IMR-90 (cell line): ENCODE measurements around the gene SARDH. TPM values are rescaled to one million over a fixed set of nuclear protein-coding genes. Genes with fewer than 3 reads are reported as not detected.

Experiments used
- ATAC-seq: fragments of 200-7000 bp; cut with Tn5 transposase; 2 replicates; pipeline ENCODE4 v1.9.1; 2020; ENCODE audit warnings: low read depth, mild to moderate bottlenecking, moderate library complexity
- BruUV-seq: library from RNA; stranded (reverse); fragments of 400-500 nt; replicated peaks from 2 replicates; lab custom pipeline; 2021; lab: Mats Ljungman, UMichigan
- CTCF ChIA-PET: fragments of 300-600 bp; formaldehyde crosslinking; extraction: SDS; loops from one replicate; lab custom pipeline; 2021; ENCODE audit warnings: antibody characterized with exemption; lab: Yijun Ruan, JAX
- POLR2A ChIA-PET: fragments of 300-600 bp; sonication (Branson Sonifier 250); formaldehyde crosslinking; loops from one replicate; lab custom pipeline; 2022; ENCODE audit warnings: antibody characterized with exemption; ENCODE audit not compliant: unreplicated experiment; lab: Charles Lee
- DNase-seq: peaks from one replicate; pipeline ENCODE4 v3.0.0; 2013
- H2AFZ ChIP-seq: replicated peaks from 2 replicates; pipeline ENCODE3; 2013; ENCODE audit warnings: low read length, mild to moderate bottlenecking; ENCODE audit not compliant: poor library complexity
- H2AK5ac ChIP-seq: 2 replicates; pipeline ENCODE4 v1.6.1; 2013; ENCODE audit warnings: low read depth, low read length, inconsistent platforms
- H2AK9ac ChIP-seq: replicated peaks from 2 replicates; pipeline ENCODE3; 2013; ENCODE audit warnings: mild to moderate bottlenecking, low read depth, low read length, moderate library complexity; ENCODE audit not compliant: poor library complexity
- H2BK120ac ChIP-seq: 2 replicates; pipeline ENCODE4 v1.6.1; 2013; ENCODE audit warnings: low read depth, low read length, inconsistent platforms
- H2BK15ac ChIP-seq: 3 replicates; pipeline ENCODE4 v1.6.1; 2013; ENCODE audit warnings: low read depth, low read length, inconsistent platforms
- H2BK20ac ChIP-seq: 2 replicates; pipeline ENCODE4 v1.6.1; 2013; ENCODE audit warnings: low read depth, mild to moderate bottlenecking, inconsistent platforms, low read length, moderate library complexity
- H2BK5ac ChIP-seq: 2 replicates; pipeline ENCODE4 v1.6.1; 2013; ENCODE audit warnings: mild to moderate bottlenecking, low read depth, low read length, inconsistent platforms; ENCODE audit not compliant: poor library complexity, severe bottlenecking
- H3K14ac ChIP-seq: replicated peaks from 2 replicates; pipeline ENCODE4 v1.6.1; 2013; ENCODE audit warnings: low read depth, low read length, inconsistent platforms
- H3K18ac ChIP-seq: 2 replicates; pipeline ENCODE4 v1.6.1; 2013; ENCODE audit warnings: low read depth, low read length, control low read depth
- H3K23ac ChIP-seq: 2 replicates; pipeline ENCODE4 v1.6.1; 2013; ENCODE audit warnings: low read depth, low read length, inconsistent platforms
- H3K27ac ChIP-seq: 2 replicates; pipeline ENCODE4 v1.5.1; 2013; ENCODE audit warnings: mild to moderate bottlenecking, control low read depth, low read length; ENCODE audit not compliant: insufficient read depth
- H3K27me3 ChIP-seq: 2 replicates; pipeline ENCODE4 v1.6.1; 2013; ENCODE audit warnings: low read length; ENCODE audit not compliant: control insufficient read depth, insufficient read depth
- H3K36me3 ChIP-seq: 2 replicates; pipeline ENCODE4 v1.6.1; 2013; ENCODE audit warnings: low read length, mixed read lengths; ENCODE audit not compliant: control insufficient read depth, insufficient read depth
- H3K4ac ChIP-seq: 2 replicates; pipeline ENCODE4 v1.6.1; 2013; ENCODE audit warnings: low read depth, low read length, inconsistent platforms
- H3K4me1 ChIP-seq: 2 replicates; pipeline ENCODE4 v1.6.1; 2013; ENCODE audit warnings: low read length, mixed read lengths; ENCODE audit not compliant: control insufficient read depth, insufficient read depth
- H3K4me2 ChIP-seq: 2 replicates; pipeline ENCODE4 v1.6.1; 2013; ENCODE audit warnings: low read depth, mild to moderate bottlenecking, control low read depth, low read length, moderate library complexity
- H3K4me3 ChIP-seq: 2 replicates; pipeline ENCODE4 v1.5.1; 2013; ENCODE audit warnings: low read depth, mild to moderate bottlenecking, control low read depth, low read length, moderate library complexity; ENCODE audit not compliant: insufficient read depth
- H3K56ac ChIP-seq: 2 replicates; pipeline ENCODE4 v1.6.1; 2013; ENCODE audit warnings: low read length, inconsistent platforms; ENCODE audit not compliant: insufficient read depth; ENCODE audit errors: extremely low read depth
- H3K79me1 ChIP-seq, 2 experiments: 2 replicates each; pipeline ENCODE4 v1.6.1; 2013; ENCODE audit warnings: low read length in 2 of 2, inconsistent platforms in 1 of 2, low read depth in 1 of 2
- H3K9ac ChIP-seq: 2 replicates; pipeline ENCODE4 v1.6.1; 2013; ENCODE audit warnings: low read depth, low read length, control low read depth
- H3K9me1 ChIP-seq: 2 replicates; pipeline ENCODE4 v1.6.1; 2013; ENCODE audit warnings: low read length, inconsistent platforms; ENCODE audit not compliant: insufficient read depth
- H3K9me3 ChIP-seq: 2 replicates; pipeline ENCODE4 v1.6.1; 2013; ENCODE audit warnings: low read length; ENCODE audit not compliant: control insufficient read depth, insufficient read depth
- H4K20me1 ChIP-seq: 2 replicates; pipeline ENCODE4 v1.6.1; 2013; ENCODE audit warnings: low read length, inconsistent platforms; ENCODE audit not compliant: insufficient read depth
- H4K5ac ChIP-seq: 2 replicates; pipeline ENCODE4 v1.6.1; 2013; ENCODE audit warnings: mild to moderate bottlenecking, low read depth, low read length, control low read depth
- H4K8ac ChIP-seq, 2 experiments: 2 replicates each; pipeline ENCODE4 v1.6.1; 2013; ENCODE audit warnings: low read depth in 2 of 2, low read length in 2 of 2, control low read depth in 1 of 2, inconsistent platforms in 1 of 2
- H4K91ac ChIP-seq: 2 replicates; pipeline ENCODE4 v1.6.1; 2013; ENCODE audit warnings: low read depth, low read length, inconsistent platforms; ENCODE audit not compliant: insufficient read depth
- BHLHE40 ChIP-seq: fragments of 150-350 bp; IDR thresholded peaks from 2 replicates; pipeline ENCODE4 v1.6.1; 2016; ENCODE audit warnings: mild to moderate bottlenecking, low read depth, low read length
- CEBPB ChIP-seq: IDR thresholded peaks from 2 replicates; pipeline ENCODE4 v1.6.1; 2012; ENCODE audit warnings: low read depth, low read length, improper control_type of control experiment
- CHD1 ChIP-seq: IDR thresholded peaks from 2 replicates; pipeline ENCODE4 v1.6.1; 2012; ENCODE audit warnings: low read depth, low read length, improper control_type of control experiment
- ELK1 ChIP-seq: fragments of 150-350 bp; IDR thresholded peaks from 2 replicates; pipeline ENCODE4 v1.6.1; 2016; ENCODE audit warnings: low read depth, mild to moderate bottlenecking, low read length, moderate library complexity, borderline replicate concordance
- MAFK ChIP-seq: IDR thresholded peaks from 2 replicates; pipeline ENCODE4 v1.6.1; 2012; ENCODE audit warnings: low read depth, low read length, improper control_type of control experiment
- MXI1 ChIP-seq: IDR thresholded peaks from 2 replicates; pipeline ENCODE4 v1.6.1; 2012; ENCODE audit warnings: low read depth, mild to moderate bottlenecking, low read length, moderate library complexity, borderline replicate concordance
- NFE2L2 ChIP-seq: fragments of 150-350 bp; IDR thresholded peaks from 2 replicates; pipeline ENCODE4 v1.6.1; 2016; ENCODE audit warnings: low read depth, mild to moderate bottlenecking, low read length
- POLR2A ChIP-seq: IDR thresholded peaks from 2 replicates; pipeline ENCODE4 v1.6.1; 2012; ENCODE audit warnings: mild to moderate bottlenecking, low read depth, low read length
- RAD21 ChIP-seq: IDR thresholded peaks from 2 replicates; pipeline ENCODE4 v1.6.1; 2012; ENCODE audit warnings: low read length, improper control_type of control experiment
- RFX5 ChIP-seq: IDR thresholded peaks from 2 replicates; pipeline ENCODE4 v1.8.0; 2012; ENCODE audit warnings: low read depth, mild to moderate bottlenecking, low read length, moderate library complexity
- SMC3 ChIP-seq: fragments of 150-350 bp; IDR thresholded peaks from 2 replicates; pipeline ENCODE4 v1.6.1; 2016; ENCODE audit warnings: low read depth, mild to moderate bottlenecking, antibody characterized with exemption, low read length, moderate library complexity
- USF2 ChIP-seq: fragments of 150-350 bp; IDR thresholded peaks from 2 replicates; pipeline ENCODE4 v1.6.1; 2017; ENCODE audit warnings: mild to moderate bottlenecking, antibody characterized with exemption, low read length, low read depth
- WGBS, 2 experiments: methylation state at CpG; one replicate each; pipeline versions ENCODE4 v1.1.5 to v1.1.7; 2013; ENCODE audit warnings: missing lambda C conversion rate in 2 of 2; ENCODE audit not compliant: insufficient read length in 1 of 2; ENCODE audit errors: extremely low coverage in 2 of 2; 5-methylcytosine and 5-hydroxymethylcytosine counted together
- dilution Hi-C: fragments of 300-500 bp; cut with HindIII; formaldehyde crosslinking; loops from one replicate; pipeline ENCODE4 v1.14.3; 2018; ENCODE audit warnings: low sequenced_read_pairs; ENCODE audit not compliant: unreplicated experiment
- in situ Hi-C: fragments of 300-500 bp; cut with MboI; formaldehyde crosslinking; loops from 3 replicates; pipeline ENCODE4 v1.14.3; 2019; ENCODE audit warnings: low sequenced_read_pairs, inconsistent platforms, mixed read lengths
- intact Hi-C: fragments of 100-400 bp; cut with micrococcal nuclease; formaldehyde crosslinking; loops from 2 replicates; pipeline ENCODE4 v1.10.0; 2022
- polyA plus RNA-seq, 3 experiments: library from polyadenylated mRNA; depleted of rRNA; stranded (reverse); fragments of >200 nt; gene quantifications; 2 replicates each; pipeline ENCODE4 v1.2.3, GENCODE V29; 2012; ENCODE audit warnings: low replicate concordance in 1 of 3
- total RNA-seq: library from RNA; depleted of rRNA; stranded (reverse); fragments of >200 nt; gene quantifications from 2 replicates; pipeline ENCODE4 v1.2.3, GENCODE V29; 2012

The SARDH gene
- total and polyA plus RNA-seq, 2 of the 4 experiments (the other 2 are of a cell fraction): 5.0 to 7.5 TPM

GRCh38 chr9:133752739-133753446, 14.7 kb upstream of the SARDH start:
- Histone ChIP-seq H2BK5ac (no peak overlapping the region), H3K4me2 (no peak overlapping the region), H3K14ac (no peak overlapping the region), H3K4me3 (no peak overlapping the region), H3K27me3 (no peaks in the 10 kb centered on the region; the same call in 1 of the 2 replicates), H4K91ac (no peak overlapping the region), H4K20me1 (no peaks in the 10 kb centered on the region), H4K5ac (no peak overlapping the region), H3K79me1 (no peaks in the 10 kb centered on the region), H2AK9ac (no peak overlapping the region), H3K56ac (no peak overlapping the region), H3K18ac (no peak overlapping the region), H2BK15ac (no peak overlapping the region), H3K23ac (no peak overlapping the region), H3K9me3 (no peaks in the 10 kb centered on the region), H4K8ac (no peak overlapping the region), H2AK5ac (no peak overlapping the region), H2BK20ac (no peak overlapping the region), H3K36me3 (no peaks in the 10 kb centered on the region), H3K9me1 (no peaks in the 10 kb centered on the region), H3K4ac (no peak overlapping the region), H2BK120ac (no peak overlapping the region), H3K4me1 (no peaks in the 10 kb centered on the region), H3K27ac (no peak overlapping the region), H3K9ac (no peak overlapping the region), H2AFZ (peak overlapping the region; percentile 61)
- ATAC-seq (no peak), DNase-seq (no peak)
- intact Hi-C loops: no loop called here
- no TSS peak for BruUV-seq
- 100% methylated on average over 1 of the region's 9 CpGs; no CpG with 5 or more reads in 1 of the 2 experiments for WGBS, 2 experiments
- TF ChIP-seq POLR2A: no peak
- TF ChIP-seq BHLHE40: no peak
- TF ChIP-seq USF2: no peak
- no peak for TF ChIP-seq CHD1
- no peak for TF ChIP-seq RAD21
- no peak for TF ChIP-seq MAFK
- no peak for TF ChIP-seq ELK1
- no peak for TF ChIP-seq RFX5
- no peak for TF ChIP-seq MXI1
- no peak for TF ChIP-seq CEBPB
- TF ChIP-seq NFE2L2: no peak
- no peak for TF ChIP-seq SMC3
- ChIA-PET CTCF (no interaction called here), POLR2A (no interaction called here)
- dilution Hi-C loops: no loop called here
- in situ Hi-C loops: no loop called here
